Endothelial cell of umbilical vein (primary cell): ENCODE results near the gene S100A13. TPM values are rescaled to one million over a fixed set of nuclear protein-coding genes. Genes with fewer than 3 reads are reported as not detected.

Experiments used
- BruUV-seq: library from RNA; stranded (reverse); fragments of 400-500 nt; replicated peaks from 2 replicates; lab custom pipeline; 2021; lab: Mats Ljungman, UMichigan
- CTCF ChIA-PET: fragments of 300-600, 350-600 bp; sonication (Branson Sonifier 250); formaldehyde crosslinking; loops from one replicate; lab custom pipeline; 2021; ENCODE audit warnings: antibody characterized with exemption, inconsistent platforms; lab: Charles Lee
- POLR2A ChIA-PET: fragments of 300-600, 350-600 bp; sonication (Branson Sonifier 250); formaldehyde crosslinking; loops from one replicate; lab custom pipeline; 2021; ENCODE audit warnings: antibody characterized with exemption, inconsistent platforms; lab: Charles Lee
- DNase-seq: peaks from one replicate; pipeline ENCODE4 v3.0.0-alpha.2; 2011; ENCODE audit warnings: low read depth, low spot score
- FAIRE-seq: peaks from 2 replicates; lab custom pipeline; 2011; peaks lifted over from hg19 to GRCh38; lab: Jason Lieb, UNC
- H2AFZ ChIP-seq: 2 replicates; pipeline ENCODE4 v1.6.0; 2012; ENCODE audit warnings: low read depth, low read length, control low read depth, inconsistent platforms
- H3K27ac ChIP-seq: 2 replicates; pipeline ENCODE4 v1.5.1; 2011; ENCODE audit warnings: low read depth, mild to moderate bottlenecking, control low read depth, low read length, moderate library complexity; ENCODE audit not compliant: insufficient read depth
- H3K27me3 ChIP-seq, 2 experiments: 2 replicates each; pipeline versions ENCODE4 v1.6.0 to v1.6.1; 2011; ENCODE audit warnings: low read length in 2 of 2, mixed read lengths in 1 of 2; ENCODE audit not compliant: control insufficient read depth in 2 of 2, insufficient read depth in 2 of 2
- H3K36me3 ChIP-seq, 2 experiments: 2 replicates in 1 of 2; 3 replicates in 1 of 2; pipeline ENCODE4 v1.5.1; 2011; ENCODE audit warnings: low read length in 2 of 2, mild to moderate bottlenecking in 1 of 2, moderate library complexity in 1 of 2; ENCODE audit not compliant: control insufficient read depth in 2 of 2, insufficient read depth in 2 of 2; ENCODE audit errors: extremely low read depth in 1 of 2
- H3K4me1 ChIP-seq: 3 replicates; pipeline ENCODE4 v1.5.1; 2011; ENCODE audit warnings: mild to moderate bottlenecking, low read length; ENCODE audit not compliant: control insufficient read depth, insufficient read depth; ENCODE audit errors: extremely low read depth
- H3K4me2 ChIP-seq: 2 replicates; pipeline ENCODE4 v1.6.1; 2011; ENCODE audit warnings: low read length, control low read depth, mixed read lengths; ENCODE audit not compliant: insufficient read depth
- H3K4me3 ChIP-seq, 3 experiments: fragments of 200-600 bp in 1 of 3; sonication (generic), shearing (Covaris generic) in 1 of 3; replicated peaks in 1 of 3; 2 replicates each; pipeline ENCODE4 v1.5.1; 2011 to 2016; ENCODE audit warnings: control low read depth in 3 of 3, low read length in 3 of 3, mild to moderate bottlenecking in 2 of 3, inconsistent platforms in 1 of 3, low read depth in 1 of 3, moderate library complexity in 1 of 3; ENCODE audit not compliant: insufficient read depth in 1 of 3
- H3K79me2 ChIP-seq: 2 replicates; pipeline ENCODE4 v1.6.0; 2012; ENCODE audit warnings: low read length, inconsistent platforms; ENCODE audit not compliant: control insufficient read depth, insufficient read depth
- H3K9ac ChIP-seq: replicated peaks from 2 replicates; pipeline ENCODE3; 2011; ENCODE audit warnings: low read length, control low read depth; ENCODE audit not compliant: insufficient read depth; ENCODE audit errors: extremely low read depth
- H3K9me1 ChIP-seq: replicated peaks from 3 replicates; pipeline ENCODE4 v1.6.0; 2011; ENCODE audit warnings: mild to moderate bottlenecking, low read length; ENCODE audit not compliant: control insufficient read depth, insufficient read depth; ENCODE audit errors: extremely low read depth
- H3K9me3 ChIP-seq: replicated peaks from 2 replicates; pipeline ENCODE4 v1.5.1; 2012; ENCODE audit warnings: low read length, inconsistent platforms; ENCODE audit not compliant: control insufficient read depth, insufficient read depth
- H4K20me1 ChIP-seq: replicated peaks from 2 replicates; pipeline ENCODE3; 2011; ENCODE audit warnings: mild to moderate bottlenecking, low read length; ENCODE audit not compliant: control insufficient read depth, insufficient read depth; ENCODE audit errors: extremely low read depth
- CTCF ChIP-seq, 2 donors: IDR thresholded peaks; 1 replicate in 1 of 2; 2 replicates in 1 of 2; pipeline ENCODE4 v1.5.1; 2011; ENCODE audit warnings: low read length in 2 of 2, mild to moderate bottlenecking in 2 of 2, moderate library complexity in 2 of 2, control low read depth in 1 of 2, inconsistent platforms in 1 of 2, low read depth in 1 of 2; ENCODE audit not compliant: insufficient read depth in 1 of 2; ENCODE audit errors: extremely low read depth in 1 of 2
- EZH2 ChIP-seq: IDR thresholded peaks from 2 replicates; pipeline ENCODE4 v1.6.1; 2012; ENCODE audit warnings: borderline replicate concordance, low read depth, mild to moderate bottlenecking, moderate library complexity, low read length, inconsistent platforms; ENCODE audit not compliant: severe bottlenecking
- FOS ChIP-seq: IDR thresholded peaks from 2 replicates; pipeline ENCODE4 v1.6.1; 2011; ENCODE audit warnings: mild to moderate bottlenecking, low read length, moderate library complexity, borderline replicate concordance; ENCODE audit not compliant: insufficient read depth
- GATA2 ChIP-seq: IDR thresholded peaks from 2 replicates; pipeline ENCODE4 v1.7.0; 2011; ENCODE audit warnings: low read depth, mild to moderate bottlenecking, moderate library complexity, mixed read lengths, low read length; ENCODE audit not compliant: insufficient read length, insufficient read depth
- JUN ChIP-seq: IDR thresholded peaks from 2 replicates; pipeline ENCODE4 v1.6.1; 2011; ENCODE audit warnings: borderline replicate concordance, low read depth; ENCODE audit not compliant: insufficient read length, insufficient read depth
- MAX ChIP-seq: IDR thresholded peaks from 2 replicates; pipeline ENCODE4 v1.6.1; 2011; ENCODE audit not compliant: insufficient read depth, insufficient read length
- MYC ChIP-seq: IDR thresholded peaks from one replicate; pipeline ENCODE4 v1.6.1; 2011; ENCODE audit warnings: mild to moderate bottlenecking, low read depth, low read length
- POLR2A ChIP-seq: IDR thresholded peaks from 2 replicates; pipeline ENCODE4 v1.6.1; 2012; ENCODE audit warnings: low read depth, mild to moderate bottlenecking, control low read depth, low read length
- POLR2AphosphoS5 ChIP-seq: IDR thresholded peaks from 2 replicates; pipeline ENCODE4 v1.6.1; 2012; ENCODE audit warnings: low read depth, mild to moderate bottlenecking, control low read depth, low read length, moderate library complexity; ENCODE audit not compliant: insufficient read depth
- dilution Hi-C: fragments of 300-500 bp; cut with MboI; formaldehyde crosslinking; loops from one replicate; pipeline ENCODE4 v1.15.0; 2019; ENCODE audit warnings: low sequenced_read_pairs; ENCODE audit not compliant: extremely low pct_ligation_motif_present
- intact Hi-C: fragments of 100-400 bp; cut with micrococcal nuclease; formaldehyde crosslinking; loops from one replicate; pipeline ENCODE4 v1.10.0; 2022
- polyA plus RNA-seq, 4 experiments: library from polyadenylated mRNA; depleted of rRNA in 3 of 4; stranded (reverse) in 3 of 4; unstranded in 1 of 4; fragments of >200 nt; gene quantifications; 2 replicates each; pipeline versions ENCODE4 v1.2.1 to v1.2.3, GENCODE V29; 2011 to 2012; ENCODE audit warnings: missing spikeins in 1 of 4
- total RNA-seq: library from RNA; stranded (reverse); gene quantifications from 2 replicates; pipeline ENCODE4 v1.2.3, GENCODE V29; 2021

Gene S100A13
- total and polyA plus RNA-seq, 2 donors (not counting 3 experiments of a cell fraction or from before 2014, with no cell fraction given), result 155 to 360 TPM

- TSS peak; percentile 86 for BruUV-seq
- POLR2A ChIA-PET, result interaction anchor here (0.5 to 2.0 kb wide), 23 partner anchors 9 to 284 kb away, joined by 3 to 28 read pairs (median 5); partner anchors contain the start of genes ILF2, S100A14, S100A16 and S100A6
Observed at GRCh38 chr1:153633754-153634665, 6.7 kb upstream of the S100A13 start, which contains the start of gene CHTOP. TSS of gene CHTOP (plus strand) at chr1:153634066. CDS start at chr1:153636589, 2,523 bp downstream.

More at GRCh38 chr1:153633754-153634665, 6.7 kb upstream of the S100A13 start, which contains the start of gene CHTOP:
- H3K4me1 ChIP-seq, result peaks cover 11% of the 10 kb centered on the region
- H3K9me3 ChIP-seq, result no peaks in the 10 kb centered on the region
- peak within 1 kb of the TSS; percentile 85 for H3K4me2 ChIP-seq
- H2AFZ ChIP-seq, result peak within 1 kb of the TSS; percentile 64
- intact Hi-C loops, result loop anchor here (1.0 to 5.0 kb wide), 6 partner anchors 25 to 123 kb away; partner anchors contain the start of genes ILF2 and SNAPIN
- H3K79me2 ChIP-seq, result peaks cover 38% of the 10 kb centered on the region
- H3K36me3 ChIP-seq, result peaks cover 10 to 16% of the 10 kb centered on the region in 2 experiments
- DNase-seq (peak; percentile 100), FAIRE-seq (peak; percentile 99)
- H3K27me3 ChIP-seq, result no peaks in the 10 kb centered on the region
- peak within 1 kb of the TSS; percentile 94 for H3K27ac ChIP-seq
- no peaks in the 10 kb centered on the region for H3K9me1 ChIP-seq
- peak within 1 kb of the TSS; percentile 65 to 96 (median 93) for H3K4me3 ChIP-seq
- dilution Hi-C loops, result no loop called here
- H3K9ac ChIP-seq, result peak within 1 kb of the TSS; percentile 100
- H4K20me1 ChIP-seq, result no peaks in the 10 kb centered on the region
- TF ChIP-seq POLR2A, result peak; percentile 78
- TF ChIP-seq MYC, result no peak
- no peak for TF ChIP-seq EZH2
- TF ChIP-seq POLR2AphosphoS5, result peak; percentile 92
- TF ChIP-seq MAX, result no peak
- no peak for TF ChIP-seq GATA2
- no peak for TF ChIP-seq FOS
- TF ChIP-seq JUN, result no peak
- TF ChIP-seq CTCF (IDR thresholded peaks at IDR 0.05; ENCODE audit: extremely low read depth in 1 of 2, insufficient read depth in 1 of 2, low read depth in 1 of 2, low read length in 2 of 2), result no peak
- CTCF ChIA-PET, result interaction anchor here (0.9 to 2.5 kb wide), 15 partner anchors 9 to 123 kb away, joined by 3 to 29 read pairs (median 5); partner anchors contain the start of gene ILF2
